Lung (tissue), 12 donors: ENCODE measurements around the gene KPNA2. TPM values are rescaled to one million over a fixed set of nuclear protein-coding genes. Genes with fewer than 3 reads are reported as not detected.
A peak's percentile ranks its signal among the peaks of the same experiment; 100 is the strongest.
"Not testable (repeated sequence)": the region's sequence is repeated elsewhere in the genome, so short reads cannot be mapped to it uniquely, and the experiment has no call there.

Experiments used
- ATAC-seq: fragments of 200-7000 bp; cut with Tn5 transposase; one replicate; pipeline ENCODE4 v1.9.1; 2020; ENCODE audit warnings: moderate number of reproducible peaks; ENCODE audit not compliant: insufficient read depth, low FRiP score
- DNase-seq, 3 donors: peaks; one replicate each; pipeline ENCODE4 v3.0.0-alpha.2; 2013 to 2017
- H3K27ac ChIP-seq, 2 donors: one replicate each; pipeline ENCODE4 v1.5.1; 2013; ENCODE audit warnings: mild to moderate bottlenecking in 2 of 2, moderate library complexity in 2 of 2, control low read depth in 1 of 2, inconsistent platforms in 1 of 2, low read depth in 1 of 2, low read length in 1 of 2
- H3K27me3 ChIP-seq, 3 donors: one replicate each; pipeline ENCODE4 v1.5.1; 2013; ENCODE audit warnings: low read length in 2 of 3; ENCODE audit not compliant: control insufficient read depth in 3 of 3, insufficient read depth in 3 of 3
- H3K36me3 ChIP-seq, 4 donors: one replicate each; pipeline ENCODE4 v1.5.1; 2013; ENCODE audit warnings: low read length in 4 of 4, mild to moderate bottlenecking in 1 of 4, moderate library complexity in 1 of 4; ENCODE audit not compliant: control insufficient read depth in 4 of 4, insufficient read depth in 4 of 4
- H3K4me1 ChIP-seq, 5 donors: one replicate each; pipeline ENCODE4 v1.5.1; 2013; ENCODE audit warnings: low read length in 5 of 5, mild to moderate bottlenecking in 2 of 5, moderate library complexity in 1 of 5; ENCODE audit not compliant: control insufficient read depth in 5 of 5, insufficient read depth in 5 of 5
- H3K4me3 ChIP-seq: one replicate; pipeline ENCODE4 v1.5.1; 2013; ENCODE audit warnings: mild to moderate bottlenecking, control low read depth, moderate library complexity
- H3K9ac ChIP-seq, 2 donors: one replicate each; pipeline ENCODE4 v1.5.1; 2013; ENCODE audit warnings: low read length in 2 of 2, control low read depth in 1 of 2; ENCODE audit not compliant: insufficient read depth in 1 of 2
- H3K9me3 ChIP-seq, 4 donors: one replicate each; pipeline ENCODE4 v1.5.1; 2013; ENCODE audit warnings: low read length in 3 of 4, mild to moderate bottlenecking in 1 of 4, moderate library complexity in 1 of 4; ENCODE audit not compliant: control insufficient read depth in 4 of 4, insufficient read depth in 3 of 4
- WGBS, 2 donors: extraction: QIAGEN DNeasy Blood & Tissue Kit; methylation state at CpG; one replicate each; pipeline ENCODE4 v1.1.7; 2013; 5-methylcytosine and 5-hydroxymethylcytosine counted together
- polyA plus RNA-seq, 2 donors: library from polyadenylated mRNA; stranded (reverse); fragments of 200-250 nt; gene quantifications; one replicate each; pipeline ENCODE4 v1.2.1, GENCODE V29; 2013
- total RNA-seq, 2 donors: library from RNA; depleted of rRNA in 1 of 2; stranded (reverse); fragments of >200 nt in 1 of 2; gene quantifications; one replicate each; pipeline ENCODE4 v1.2.1, GENCODE V29; 2014 to 2021
- TF ChIP-seq, protein P1 (sequence below): IDR thresholded peaks from 2 replicates; pipeline ENCODE4 v1.5.1; 2012; ENCODE audit warnings: mild to moderate bottlenecking; ENCODE audit errors: control extremely low read depth, extremely low read depth
- donor health status: control.
- donor health status: control.
- donor health status: Bipolar disorder and iron deficiency.
- donor health status: healthy.
- donor health status: DM: yes; HTN: yes; CAD: no.

KPNA2 gene
- total and polyA plus RNA-seq, 4 donors, result 16.1 to 24.4 (median 18.8) TPM

DNA sequence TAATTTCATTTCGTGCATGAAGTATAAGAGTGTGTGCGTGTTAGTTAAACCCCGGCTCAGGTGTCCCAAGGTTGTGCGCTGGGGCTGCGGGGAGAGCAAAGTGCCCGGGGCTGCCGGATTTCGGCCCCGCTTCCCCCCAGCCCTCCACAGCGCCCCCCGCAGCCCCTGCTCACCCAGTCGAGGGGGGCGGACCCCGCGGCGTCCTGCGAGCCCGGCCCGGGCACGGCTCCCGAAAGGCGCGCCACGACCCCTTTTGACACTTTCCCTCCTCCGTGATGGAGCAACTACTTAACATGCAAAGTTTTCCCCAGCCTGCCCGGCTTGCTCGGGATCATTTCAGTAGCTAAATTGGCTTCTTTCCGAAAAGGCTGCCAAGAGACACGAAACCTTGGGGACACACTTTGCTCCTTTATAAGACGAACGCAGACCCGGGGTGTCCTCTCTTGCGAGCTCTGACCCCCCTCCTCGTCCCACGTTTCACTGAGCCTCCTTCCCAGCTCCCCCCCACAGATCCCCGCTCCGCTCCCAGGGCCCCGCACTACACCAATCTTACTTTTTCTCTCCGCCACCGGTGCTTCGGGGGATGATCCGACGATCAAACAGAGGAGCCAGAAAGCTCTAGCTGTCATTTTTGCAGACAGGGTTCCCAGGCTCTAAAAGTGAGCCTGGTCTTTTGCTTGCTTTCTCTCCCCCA is 39.8 kb upstream of the KPNA2 start:
- Histone ChIP-seq H3K4me1 (peaks cover 3 to 18% (median 4%) of the 10 kb centered on the region in 5 donors), H3K27me3 (no peaks in the 10 kb centered on the region), H3K9me3 (no peaks in the 10 kb centered on the region), H3K4me3 (peak overlapping the region; percentile 32), H3K27ac (peak overlapping the region in 1 of 2 donors; percentile 15), H3K9ac (no peak overlapping the region), H3K36me3 (peaks cover 0 to 3% (median 0%) of the 10 kb centered on the region in 4 donors)
- TF ChIP-seq, protein P1, sequence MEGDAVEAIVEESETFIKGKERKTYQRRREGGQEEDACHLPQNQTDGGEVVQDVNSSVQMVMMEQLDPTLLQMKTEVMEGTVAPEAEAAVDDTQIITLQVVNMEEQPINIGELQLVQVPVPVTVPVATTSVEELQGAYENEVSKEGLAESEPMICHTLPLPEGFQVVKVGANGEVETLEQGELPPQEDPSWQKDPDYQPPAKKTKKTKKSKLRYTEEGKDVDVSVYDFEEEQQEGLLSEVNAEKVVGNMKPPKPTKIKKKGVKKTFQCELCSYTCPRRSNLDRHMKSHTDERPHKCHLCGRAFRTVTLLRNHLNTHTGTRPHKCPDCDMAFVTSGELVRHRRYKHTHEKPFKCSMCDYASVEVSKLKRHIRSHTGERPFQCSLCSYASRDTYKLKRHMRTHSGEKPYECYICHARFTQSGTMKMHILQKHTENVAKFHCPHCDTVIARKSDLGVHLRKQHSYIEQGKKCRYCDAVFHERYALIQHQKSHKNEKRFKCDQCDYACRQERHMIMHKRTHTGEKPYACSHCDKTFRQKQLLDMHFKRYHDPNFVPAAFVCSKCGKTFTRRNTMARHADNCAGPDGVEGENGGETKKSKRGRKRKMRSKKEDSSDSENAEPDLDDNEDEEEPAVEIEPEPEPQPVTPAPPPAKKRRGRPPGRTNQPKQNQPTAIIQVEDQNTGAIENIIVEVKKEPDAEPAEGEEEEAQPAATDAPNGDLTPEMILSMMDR, result no peak
- ATAC-seq (no peak), DNase-seq (peak; percentile 49 to 53 (median 49))
- 1% methylated on average over 43 of the region's 43 CpGs for WGBS, 2 donors

DNA sequence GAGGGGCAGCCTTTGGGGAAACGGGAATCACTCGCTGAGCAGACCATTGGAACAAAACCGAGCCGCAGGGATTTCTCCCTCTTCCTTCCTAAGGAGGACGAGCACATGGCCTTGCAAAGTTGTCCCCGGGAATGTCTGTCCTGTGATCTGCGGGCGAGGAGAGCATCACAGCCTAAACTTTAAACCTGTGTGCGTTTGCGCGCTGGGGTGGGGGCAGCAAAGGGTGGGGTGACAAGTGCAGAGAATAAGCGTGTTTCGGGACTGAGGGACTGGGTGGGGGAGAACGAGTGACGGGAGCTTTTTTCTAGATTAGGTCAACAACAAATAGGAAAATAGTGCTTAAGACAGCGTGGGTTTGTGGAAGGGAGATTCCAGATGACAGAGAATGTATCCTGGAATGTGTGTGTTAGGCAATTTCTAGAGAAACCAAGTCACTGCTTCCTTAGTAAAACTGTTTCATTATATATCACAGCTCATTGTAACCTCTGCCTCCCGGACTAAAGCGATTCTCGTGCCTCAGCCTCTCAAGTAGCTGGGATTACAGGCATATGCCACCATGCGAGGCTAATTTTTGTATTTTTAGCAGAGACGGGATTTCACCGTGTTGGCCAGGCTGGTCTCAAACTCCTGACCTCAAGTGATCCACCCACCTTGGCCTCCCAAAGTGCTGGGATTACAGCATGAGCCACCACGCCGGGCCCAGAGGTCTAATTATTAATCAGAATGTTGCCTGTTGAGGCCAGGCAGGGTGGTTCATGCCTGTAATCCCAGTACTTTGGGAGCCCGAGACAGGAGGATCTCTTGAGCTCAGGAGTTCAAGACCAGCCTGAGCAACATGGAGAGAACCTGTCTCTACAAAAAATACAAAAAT is 39.0 kb upstream of the KPNA2 start, which contains the start of gene C17orf58:
Gene C17orf58, minus strand, starts transcription at position 169 of the 871 bp plus-strand sequence. CDS start 271 bp downstream, outside the sequence.
- H3K27me3 ChIP-seq, H3K9ac ChIP-seq, H3K9me3 ChIP-seq, H3K36me3 ChIP-seq, ATAC-seq: not testable (repeated sequence)
- H3K4me3 ChIP-seq, result peak within 1 kb of the TSS; percentile 32
- peaks cover 3 to 18% (median 4%) of the 10 kb centered on the region in 5 donors for H3K4me1 ChIP-seq
- WGBS, 2 donors, result 26 to 33% methylated on average over 25 of the region's 25 CpGs
- peak in 2 of 3 donors; percentile 27 to 34 for DNase-seq
- H3K27ac ChIP-seq, result peak within 1 kb of the TSS in 1 of 2 donors; percentile 15

DNA sequence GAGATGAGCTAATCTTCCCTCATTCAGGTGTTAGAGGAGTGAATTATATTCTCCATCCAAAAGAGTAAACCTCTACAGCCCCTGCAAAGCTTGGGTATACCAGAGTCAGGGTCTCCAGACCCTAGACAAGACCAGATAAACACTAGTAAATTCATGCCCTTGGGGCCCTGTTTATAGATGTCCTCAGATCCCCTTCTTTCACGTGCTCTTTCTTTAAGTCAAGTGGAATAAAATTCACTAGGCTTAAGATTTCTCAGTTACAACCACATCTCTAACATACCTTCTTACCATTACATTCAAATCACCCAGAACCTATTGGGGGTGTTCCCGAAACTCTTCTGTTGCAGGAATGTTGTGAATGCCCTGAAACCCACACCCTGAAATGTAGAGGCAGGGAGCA is 37.1 kb upstream of the KPNA2 start:
- TF ChIP-seq, protein P1, result no peak
- ATAC-seq, result no peak
- Histone ChIP-seq H3K9me3 (no peaks in the 10 kb centered on the region), H3K36me3 (no peaks in the 10 kb centered on the region), H3K27ac (no peak overlapping the region), H3K4me1 (peaks cover 0 to 14% (median 4%) of the 10 kb centered on the region in 5 donors), H3K27me3 (no peaks in the 10 kb centered on the region), H3K9ac (no peak overlapping the region), H3K4me3 (no peak overlapping the region)
- no peak for DNase-seq
- 82 to 83% methylated on average over 2 of the region's 2 CpGs for WGBS, 2 donors
